Thymus (tissue), 14 donors: Measurements from ENCODE around the gene BLOC1S4. TPM values are rescaled to one million over a fixed set of nuclear protein-coding genes. Genes with fewer than 3 reads are reported as not detected.
"Not testable (repeated sequence)": the region's sequence is repeated elsewhere in the genome, so short reads cannot be mapped to it uniquely, and the experiment has no call there.

Experiments
- DNase-seq, 9 donors: peaks; one replicate each; pipeline ENCODE4 v3.0.0-alpha.2; 2013; ENCODE audit warnings: low spot score in 9 of 9, low read depth in 6 of 9, missing footprints in 1 of 9
- H3K27ac ChIP-seq, 2 donors: one replicate each; pipeline ENCODE4 v1.5.1; 2013; ENCODE audit warnings: control low read depth in 1 of 2, low read depth in 1 of 2, low read length in 1 of 2, mild to moderate bottlenecking in 1 of 2, moderate library complexity in 1 of 2
- H3K27me3 ChIP-seq, 2 donors: one replicate each; pipeline ENCODE4 v1.5.1; 2013; ENCODE audit warnings: low read length in 1 of 2; ENCODE audit not compliant: control insufficient read depth in 2 of 2, insufficient read depth in 1 of 2
- H3K36me3 ChIP-seq, 2 donors: one replicate each; pipeline ENCODE4 v1.5.1; 2013; ENCODE audit warnings: low read length in 1 of 2, mild to moderate bottlenecking in 1 of 2, moderate library complexity in 1 of 2; ENCODE audit not compliant: control insufficient read depth in 2 of 2, insufficient read depth in 2 of 2
- H3K4me1 ChIP-seq, 2 donors: one replicate each; pipeline ENCODE4 v1.5.1; 2013; ENCODE audit warnings: low read length in 2 of 2; ENCODE audit not compliant: control insufficient read depth in 2 of 2, insufficient read depth in 2 of 2
- H3K4me3 ChIP-seq, 2 donors: one replicate each; pipeline ENCODE4 v1.5.1; 2013; ENCODE audit warnings: low read length in 2 of 2, control low read depth in 1 of 2, mild to moderate bottlenecking in 1 of 2
- H3K9me3 ChIP-seq, 2 donors: one replicate each; pipeline ENCODE4 v1.5.1; 2013; ENCODE audit warnings: low read length in 1 of 2, mild to moderate bottlenecking in 1 of 2; ENCODE audit not compliant: control insufficient read depth in 2 of 2, insufficient read depth in 1 of 2
- WGBS: extraction: QIAGEN DNeasy Blood & Tissue Kit; methylation state at CpG from one replicate; pipeline ENCODE4 v1.1.7; 2013; 5-methylcytosine and 5-hydroxymethylcytosine counted together
- long read RNA-seq, 10 donors: transcript quantifications; one replicate each; lab custom pipeline, GENCODE V29; 2026
- polyA plus RNA-seq: library from polyadenylated mRNA; stranded (reverse); fragments of 200-250 nt; gene quantifications from one replicate; pipeline ENCODE4 v1.2.3, GENCODE V29; 2013
- total RNA-seq: library from RNA; stranded (reverse); fragments of 120-200 nt; gene quantifications from one replicate; pipeline ENCODE4 v1.2.4, GENCODE V29; 2013
- donor health status: healthy.

Gene BLOC1S4
- total RNA-seq: 11.9 TPM
- 23.4 TPM for polyA plus RNA-seq
- long read RNA-seq, donor 1, partial matches to known transcripts: 0 of 3 reads
- long read RNA-seq, donor 1, other reads (novel, unspliced or antisense): 0 of 3 reads
- long read RNA-seq, donor 2: 0 reads
- long read RNA-seq, donor 3, transcript BLOC1S4-201 (1 exons, 1,617 nt): major isoform, 33 of 33 reads
- long read RNA-seq, donor 3, partial matches to known transcripts: 0 of 33 reads
- long read RNA-seq, donor 3, other reads (novel, unspliced or antisense): 0 of 33 reads
- long read RNA-seq, donor 4, transcript BLOC1S4-201 (1 exons, 1,617 nt): major isoform, 11 of 11 reads
- long read RNA-seq, donor 4, partial matches to known transcripts: 0 of 11 reads
- long read RNA-seq, donor 4, other reads (novel, unspliced or antisense): 0 of 11 reads
- long read RNA-seq, donor 5, transcript BLOC1S4-201 (1 exons, 1,617 nt): major isoform, 38 of 38 reads
- long read RNA-seq, donor 5, partial matches to known transcripts: 0 of 38 reads
- long read RNA-seq, donor 5, other reads (novel, unspliced or antisense): 0 of 38 reads
- long read RNA-seq, donor 6, transcript BLOC1S4-201 (1 exons, 1,617 nt): major isoform, 12 of 12 reads
- long read RNA-seq, donor 6, partial matches to known transcripts: 0 of 12 reads
- long read RNA-seq, donor 6, other reads (novel, unspliced or antisense): 0 of 12 reads
- long read RNA-seq, donor 7, transcript BLOC1S4-201 (1 exons, 1,617 nt): major isoform, 26 of 26 reads
- long read RNA-seq, donor 7, partial matches to known transcripts: 0 of 26 reads
- long read RNA-seq, donor 7, other reads (novel, unspliced or antisense): 0 of 26 reads
- long read RNA-seq, donor 8, transcript BLOC1S4-201 (1 exons, 1,617 nt): major isoform, 6 of 6 reads
- long read RNA-seq, donor 8, partial matches to known transcripts: 0 of 6 reads
- long read RNA-seq, donor 8, other reads (novel, unspliced or antisense): 0 of 6 reads
- long read RNA-seq, donor 9, transcript BLOC1S4-201 (1 exons, 1,617 nt): major isoform, 6 of 6 reads
- long read RNA-seq, donor 9, partial matches to known transcripts: 0 of 6 reads
- long read RNA-seq, donor 9, other reads (novel, unspliced or antisense): 0 of 6 reads
- long read RNA-seq, donor 10, transcript BLOC1S4-201 (1 exons, 1,617 nt): major isoform, 14 of 14 reads
- long read RNA-seq, donor 10, partial matches to known transcripts: 0 of 14 reads
- long read RNA-seq, donor 10, other reads (novel, unspliced or antisense): 0 of 14 reads

- H3K4me1 ChIP-seq: peaks cover 10 to 13% of the 10 kb centered on the region in 2 donors
These were observed at the start of gene BLOC1S4 for GRCh38 chr4:6716018-6716911. Gene BLOC1S4, plus strand, starts transcription at chr4:6716174. Its CDS starts 36 bp downstream, at chr4:6716210.

GRCh38 chr4:6668391-6668790 lies 47.6 kb upstream of the BLOC1S4 start:
- Histone ChIP-seq H3K4me3 (no peak overlapping the region), H3K4me1 (no peaks in the 10 kb centered on the region), H3K27me3 (peaks cover 11 to 28% of the 10 kb centered on the region in 2 donors), H3K27ac (no peak overlapping the region), H3K9me3 (no peaks in the 10 kb centered on the region), H3K36me3 (no peaks in the 10 kb centered on the region)
- DNase-seq: no peak
- 97% methylated on average over 11 of the region's 11 CpGs for WGBS

More at GRCh38 chr4:6716018-6716911, at the start of gene BLOC1S4:
- peak; percentile 89 to 99 (median 96) for DNase-seq
- under 1% methylated on average over 109 of the region's 109 CpGs for WGBS
- Histone ChIP-seq H3K36me3 (no peaks in the 10 kb centered on the region), H3K4me3 (peak within 1 kb of the TSS; percentile 73 to 89), H3K9me3 (no peaks in the 10 kb centered on the region), H3K27me3 (no peaks in the 10 kb centered on the region), H3K27ac (peak within 1 kb of the TSS; percentile 81 to 97)

GRCh38 chr4:6671648-6672047 lies 44.3 kb upstream of the BLOC1S4 start:
- Histone ChIP-seq H3K4me1 (peaks cover 13 to 21% of the 10 kb centered on the region in 2 donors), H3K27ac (no peak overlapping the region), H3K4me3 (no peak overlapping the region), H3K9me3 (no peaks in the 10 kb centered on the region), H3K27me3 (no peaks in the 10 kb centered on the region), H3K36me3 (peaks cover 3 to 11% of the 10 kb centered on the region in 2 donors)
- WGBS: 98% methylated on average over 1 of the region's 1 CpG
- no peak for DNase-seq

- WGBS: 98% methylated on average over 19 of the region's 19 CpGs
- no peak overlapping the region for H3K27ac ChIP-seq
These were observed 43.8 kb upstream of the BLOC1S4 start for GRCh38 chr4:6672131-6672530.

GRCh38 chr4:6672541-6673190 lies 43.3 kb upstream of the BLOC1S4 start:
- H3K27ac ChIP-seq: not testable (repeated sequence)

More at GRCh38 chr4:6672131-6672530, 43.8 kb upstream of the BLOC1S4 start:
- no peak for DNase-seq
- peaks cover 13 to 25% of the 10 kb centered on the region in 2 donors for H3K4me1 ChIP-seq
- H3K36me3 ChIP-seq: peaks cover 3 to 12% of the 10 kb centered on the region in 2 donors
- no peak overlapping the region for H3K4me3 ChIP-seq
- H3K27me3 ChIP-seq: no peaks in the 10 kb centered on the region
- no peaks in the 10 kb centered on the region for H3K9me3 ChIP-seq

GRCh38 chr4:6673191-6673659 lies 42.7 kb upstream of the BLOC1S4 start:
- H3K9me3 ChIP-seq, H3K27me3 ChIP-seq: not testable (repeated sequence)
- WGBS: 35% methylated on average over 14 of the region's 14 CpGs
- Histone ChIP-seq H3K27ac (peak overlapping the region; percentile 88 to 94), H3K4me1 (peaks cover 13 to 27% of the 10 kb centered on the region in 2 donors), H3K4me3 (peak overlapping the region; percentile 63), H3K36me3 (peaks cover 6 to 18% of the 10 kb centered on the region in 2 donors)
- peak in 1 of 9 donors; percentile 45 for DNase-seq

More at GRCh38 chr4:6672541-6673190, 43.3 kb upstream of the BLOC1S4 start:
- peaks cover 13 to 27% of the 10 kb centered on the region in 2 donors for H3K4me1 ChIP-seq
- not testable (repeated sequence) for H3K9me3 ChIP-seq, H3K4me3 ChIP-seq, DNase-seq, H3K27me3 ChIP-seq
- 95% methylated on average over 34 of the region's 34 CpGs for WGBS
- H3K36me3 ChIP-seq: peaks cover 6 to 17% of the 10 kb centered on the region in 2 donors

GRCh38 chr4:6673660-6674499 lies 42.1 kb upstream of the BLOC1S4 start:
- peak overlapping the region; percentile 88 to 94 for H3K27ac ChIP-seq
- H3K27me3 ChIP-seq: no peaks in the 10 kb centered on the region
- DNase-seq: peak; percentile 83 to 95 (median 86)
- H3K9me3 ChIP-seq: no peaks in the 10 kb centered on the region
- peaks cover 13 to 18% of the 10 kb centered on the region in 2 donors for H3K36me3 ChIP-seq
- peaks cover 13 to 27% of the 10 kb centered on the region in 2 donors for H3K4me1 ChIP-seq
- H3K4me3 ChIP-seq: peak overlapping the region; percentile 63
- under 1% methylated on average over 89 of the region's 89 CpGs for WGBS
